ENCODE data around the gene TBL3. TPM values are rescaled to one million over a fixed set of nuclear protein-coding genes. Genes with fewer than 3 reads are reported as not detected.
A peak's percentile ranks its signal among the peaks of the same experiment; 100 is the strongest.

TBL3 gene
- total and polyA plus RNA-seq, 9 donors, result 23.9 to 32.9 (median 30.5) TPM

DNA sequence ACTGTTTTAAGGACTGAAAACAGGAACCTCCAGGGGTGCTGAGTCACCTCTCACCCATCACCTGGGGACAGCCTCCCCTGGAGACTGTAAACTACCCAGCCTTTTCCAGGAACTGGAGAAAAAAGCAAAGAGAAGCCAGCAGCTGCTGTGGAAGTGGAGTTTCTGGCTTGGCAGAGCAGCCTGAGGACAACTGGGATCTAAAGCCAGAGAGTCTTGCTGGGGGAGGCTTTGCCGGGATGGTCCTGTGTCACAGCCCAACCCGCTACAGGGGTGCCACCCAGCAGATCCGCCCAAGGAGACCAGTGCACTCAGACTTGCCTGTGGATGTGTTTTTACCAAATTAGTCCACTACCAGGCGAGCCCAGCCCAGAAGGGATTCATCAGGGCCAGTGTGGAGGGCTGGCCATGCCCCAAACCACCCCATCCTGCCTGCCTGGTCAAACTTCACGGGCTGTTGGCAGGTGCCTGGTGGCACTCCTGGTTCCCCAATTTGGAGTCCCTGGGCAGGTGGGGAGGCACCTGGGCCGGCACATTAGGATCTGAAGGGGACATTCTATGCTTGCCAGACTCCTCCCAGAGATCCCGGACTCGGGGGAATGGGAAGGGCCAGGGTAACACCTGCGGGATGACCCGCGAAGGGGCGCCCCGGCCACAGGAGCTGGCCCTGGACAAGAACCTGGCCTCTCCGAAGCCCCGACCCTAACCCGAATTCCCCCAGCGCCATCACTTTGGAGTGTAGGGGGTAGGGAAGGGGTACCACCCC, 29.6 kb upstream of the TBL3 start:
- peak overlapping the region; percentile 78 for H3K27ac ChIP-seq (ENCODE audit: low read length)
- H3K4me1 ChIP-seq (ENCODE audit: control insufficient read depth, insufficient read depth, low read length), result peaks cover 32% of the 10 kb centered on the region
- H3K36me3 ChIP-seq (ENCODE audit: control insufficient read depth, insufficient read depth, low read length), result peaks cover 31% of the 10 kb centered on the region
- DNase-seq, result peak; percentile 42
- WGBS (ENCODE audit: insufficient coverage), result 24% methylated on average over 12 of the region's 17 CpGs
- peak overlapping the region; percentile 93 for H3K4me3 ChIP-seq (ENCODE audit: low read length)
- H3K27me3 ChIP-seq (ENCODE audit: control insufficient read depth, insufficient read depth, low read length), result no peaks in the 10 kb centered on the region
- no peaks in the 10 kb centered on the region for H3K9me3 ChIP-seq (replicated peaks; ENCODE audit: control insufficient read depth, low read depth, low read length)

DNA sequence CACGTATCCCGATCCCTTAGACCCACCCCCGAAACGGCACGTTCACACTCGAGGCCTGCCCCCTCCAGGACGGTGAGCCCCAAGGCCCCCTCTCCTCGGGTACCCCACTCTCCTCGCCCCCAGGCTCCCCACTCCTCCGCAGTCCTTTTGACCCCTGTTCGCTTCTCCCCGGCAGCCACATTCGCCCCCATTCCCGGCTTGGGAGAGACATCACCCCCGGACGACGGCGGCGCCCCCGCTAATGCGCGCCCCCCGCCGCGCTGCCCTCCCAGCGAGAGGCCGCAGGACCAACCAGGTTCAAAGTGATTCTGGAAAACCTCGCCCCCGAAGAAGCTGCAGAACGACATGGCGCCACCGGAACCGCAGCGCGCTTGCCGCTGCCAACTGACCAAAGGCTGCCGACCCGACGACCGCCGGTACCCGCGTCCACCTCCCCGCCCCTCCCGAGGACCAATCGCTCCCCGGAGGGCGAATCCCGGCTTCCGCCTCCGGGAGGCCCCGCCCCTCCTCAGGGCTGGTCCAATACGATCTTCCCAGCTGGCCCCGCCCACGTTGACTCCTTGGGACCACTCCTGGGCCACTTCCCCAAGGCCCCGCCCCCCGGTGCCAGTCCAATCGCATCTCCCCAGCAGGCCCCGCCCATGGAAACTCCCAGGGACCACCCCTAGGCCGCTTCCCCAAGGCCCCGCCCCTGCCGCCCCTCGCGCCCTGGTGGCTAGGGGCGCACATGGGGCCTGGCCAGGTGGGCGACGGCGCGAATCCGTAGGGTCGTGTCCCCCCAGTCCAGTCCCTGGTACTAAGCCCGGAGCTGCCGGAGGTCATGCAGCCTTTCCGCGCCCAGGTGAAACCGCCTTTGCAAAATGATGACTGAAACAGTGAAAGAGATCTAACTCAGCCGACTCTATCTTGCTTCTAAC, 28.8 kb upstream of the TBL3 start, which contains the start of gene MSRB1:
TSS of gene MSRB1 (minus strand) at position 390 of the 917 bp plus-strand sequence. CDS start at position 347, 43 bp downstream.
- peaks cover 36% of the 10 kb centered on the region for H3K4me1 ChIP-seq (ENCODE audit: control insufficient read depth, insufficient read depth, low read length)
- DNase-seq, result peak; percentile 99
- H3K27ac ChIP-seq (ENCODE audit: low read length), result peak within 1 kb of the TSS; percentile 86
- H3K36me3 ChIP-seq (ENCODE audit: control insufficient read depth, insufficient read depth, low read length), result peaks cover 23% of the 10 kb centered on the region
- H3K9me3 ChIP-seq (replicated peaks; ENCODE audit: control insufficient read depth, low read depth, low read length), result no peaks in the 10 kb centered on the region
- H3K4me3 ChIP-seq (ENCODE audit: low read length), result peak within 1 kb of the TSS; percentile 93
- no peaks in the 10 kb centered on the region for H3K27me3 ChIP-seq (ENCODE audit: control insufficient read depth, insufficient read depth, low read length)
- WGBS (ENCODE audit: insufficient coverage), result under 1% methylated on average over 64 of the region's 77 CpGs

DNA sequence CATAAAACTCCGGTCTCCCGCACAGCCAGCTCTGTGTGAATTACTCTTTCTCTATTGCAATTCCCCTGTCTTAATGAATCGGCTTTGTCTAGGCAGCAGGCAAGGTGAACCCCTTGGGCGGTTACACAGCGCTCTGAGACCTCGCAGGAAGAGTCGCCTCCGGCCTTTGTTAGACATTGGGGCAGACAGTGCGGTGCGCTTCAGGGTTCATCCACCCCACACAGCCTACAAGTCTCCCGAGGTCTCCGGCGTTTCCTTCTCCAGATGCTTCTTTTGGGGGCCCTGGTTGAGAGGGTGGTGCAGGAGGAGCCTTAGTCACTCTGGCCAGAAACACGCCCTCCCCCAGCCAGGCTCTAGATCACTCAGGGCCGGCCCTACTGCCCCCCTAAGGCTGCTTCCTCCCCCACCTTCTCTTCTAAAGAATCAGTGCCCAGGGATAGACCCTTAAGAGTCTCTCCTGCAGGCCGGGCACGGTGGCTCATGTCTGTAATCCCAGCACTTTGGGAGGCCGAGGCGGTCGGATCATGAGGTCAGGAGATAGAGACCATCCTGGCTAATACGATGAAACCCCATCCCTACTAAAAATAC, 27.1 kb upstream of the TBL3 start:
- DNase-seq, result no peak
- H3K4me1 ChIP-seq (ENCODE audit: control insufficient read depth, insufficient read depth, low read length), result peaks cover 36% of the 10 kb centered on the region
- no peaks in the 10 kb centered on the region for H3K9me3 ChIP-seq (replicated peaks; ENCODE audit: control insufficient read depth, low read depth, low read length)
- 81% methylated on average over 9 of the region's 21 CpGs for WGBS (ENCODE audit: insufficient coverage)
- no peak overlapping the region for H3K27ac ChIP-seq (ENCODE audit: low read length)
- H3K36me3 ChIP-seq (ENCODE audit: control insufficient read depth, insufficient read depth, low read length), result peaks cover 9% of the 10 kb centered on the region
- H3K4me3 ChIP-seq (ENCODE audit: low read length), result no peak overlapping the region
- H3K27me3 ChIP-seq (ENCODE audit: control insufficient read depth, insufficient read depth, low read length), result no peaks in the 10 kb centered on the region

- H3K27ac ChIP-seq (ENCODE audit: low read length), result no peak overlapping the region
- no peak for DNase-seq
- no peak overlapping the region for H3K4me3 ChIP-seq (ENCODE audit: low read length)
- peaks cover 3% of the 10 kb centered on the region for H3K36me3 ChIP-seq (ENCODE audit: control insufficient read depth, insufficient read depth, low read length)
- no peaks in the 10 kb centered on the region for H3K27me3 ChIP-seq (ENCODE audit: control insufficient read depth, insufficient read depth, low read length)
- 74% methylated on average over 9 of the region's 19 CpGs for WGBS (ENCODE audit: insufficient coverage)
- H3K4me1 ChIP-seq (ENCODE audit: control insufficient read depth, insufficient read depth, low read length), result peaks cover 38% of the 10 kb centered on the region
- H3K9me3 ChIP-seq (replicated peaks; ENCODE audit: control insufficient read depth, low read depth, low read length), result no peaks in the 10 kb centered on the region
Measured at GRCh38 chr16:1945559-1946391, 26.1 kb upstream of the TBL3 start.

DNA sequence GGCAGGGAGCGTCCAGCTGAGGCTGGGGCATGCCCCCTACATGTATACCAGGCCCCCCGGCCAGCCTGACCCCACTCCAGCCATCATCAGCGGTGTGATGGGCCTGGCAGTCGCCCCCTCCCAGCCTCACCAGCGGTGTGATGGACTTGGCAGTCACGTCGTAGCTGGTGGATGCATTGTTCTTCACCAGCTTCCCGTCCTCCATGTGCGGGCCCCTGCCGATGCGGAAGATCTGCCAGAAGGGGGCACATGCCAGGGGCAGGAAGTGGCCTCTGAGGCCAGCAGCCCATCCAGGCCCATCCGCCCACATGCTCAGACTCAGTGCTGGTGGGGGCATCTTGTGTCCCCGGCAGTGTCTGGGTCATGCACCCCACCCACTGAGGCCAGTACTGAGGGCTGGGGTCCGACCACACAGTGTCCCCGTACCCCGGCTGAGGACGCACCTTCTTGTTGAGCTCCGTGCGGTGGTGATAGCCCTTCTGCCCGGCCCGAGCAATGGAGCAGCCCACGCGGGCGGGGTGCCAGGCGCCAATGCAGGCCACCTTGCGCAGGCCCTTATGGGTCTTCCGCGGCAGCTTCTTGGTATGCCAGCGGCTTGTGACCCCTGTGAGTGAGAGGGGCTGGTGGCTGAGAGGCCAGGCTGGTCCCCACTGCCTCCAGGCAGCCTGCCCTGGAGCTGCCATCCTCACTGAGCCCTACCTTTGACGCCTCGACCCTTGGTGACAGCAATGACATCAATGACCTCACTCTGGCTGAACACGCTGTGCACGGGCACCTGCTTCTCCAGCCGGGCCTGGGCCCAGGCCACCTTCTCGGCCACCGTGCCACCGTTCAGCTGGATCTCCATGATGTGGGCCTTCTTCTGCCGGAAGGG, 25.1 kb upstream of the TBL3 start:
- Histone ChIP-seq H3K4me3 (ENCODE audit: low read length) (no peak overlapping the region), H3K9me3 (replicated peaks; ENCODE audit: control insufficient read depth, low read depth, low read length) (no peaks in the 10 kb centered on the region), H3K27ac (ENCODE audit: low read length) (no peak overlapping the region), H3K4me1 (ENCODE audit: control insufficient read depth, insufficient read depth, low read length) (peaks cover 35% of the 10 kb centered on the region), H3K27me3 (ENCODE audit: control insufficient read depth, insufficient read depth, low read length) (no peaks in the 10 kb centered on the region), H3K36me3 (ENCODE audit: control insufficient read depth, insufficient read depth, low read length) (no peaks in the 10 kb centered on the region)
- DNase-seq, result no peak
- WGBS (ENCODE audit: insufficient coverage), result 83% methylated on average over 33 of the region's 38 CpGs

DNA sequence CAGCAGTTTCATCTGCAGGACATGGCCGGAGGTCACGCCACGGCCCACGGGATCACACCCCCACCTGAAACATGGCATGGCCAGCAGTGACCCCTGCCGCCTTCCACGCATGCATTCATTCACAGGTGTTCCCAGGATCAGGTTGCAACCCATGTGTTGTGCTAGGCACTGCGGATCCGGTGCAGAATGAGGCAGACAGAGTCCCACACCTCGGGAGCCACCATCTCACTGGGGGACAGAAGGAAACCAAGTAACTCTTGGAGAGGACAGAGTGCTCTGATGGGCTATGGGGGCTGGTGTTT, 24.5 kb upstream of the TBL3 start:
- Histone ChIP-seq H3K36me3 (ENCODE audit: control insufficient read depth, insufficient read depth, low read length) (no peaks in the 10 kb centered on the region), H3K27me3 (ENCODE audit: control insufficient read depth, insufficient read depth, low read length) (no peaks in the 10 kb centered on the region), H3K27ac (ENCODE audit: low read length) (no peak overlapping the region), H3K4me3 (ENCODE audit: low read length) (no peak overlapping the region), H3K4me1 (ENCODE audit: control insufficient read depth, insufficient read depth, low read length) (peaks cover 30% of the 10 kb centered on the region), H3K9me3 (replicated peaks; ENCODE audit: control insufficient read depth, low read depth, low read length) (no peaks in the 10 kb centered on the region)
- 79% methylated on average over 7 of the region's 9 CpGs for WGBS (ENCODE audit: insufficient coverage)
- no peak for DNase-seq

- DNase-seq, result no peak
- Histone ChIP-seq H3K4me1 (ENCODE audit: control insufficient read depth, insufficient read depth, low read length) (peaks cover 38% of the 10 kb centered on the region), H3K4me3 (ENCODE audit: low read length) (no peak overlapping the region), H3K9me3 (replicated peaks; ENCODE audit: control insufficient read depth, low read depth, low read length) (no peaks in the 10 kb centered on the region), H3K27ac (ENCODE audit: low read length) (no peak overlapping the region), H3K27me3 (ENCODE audit: control insufficient read depth, insufficient read depth, low read length) (no peaks in the 10 kb centered on the region), H3K36me3 (ENCODE audit: control insufficient read depth, insufficient read depth, low read length) (no peaks in the 10 kb centered on the region)
- WGBS (ENCODE audit: insufficient coverage), result 94% methylated on average over 7 of the region's 11 CpGs
Measured at GRCh38 chr16:1949507-1949906, 22.3 kb upstream of the TBL3 start.

- peak; percentile 50 for DNase-seq
- no peaks in the 10 kb centered on the region for H3K9me3 ChIP-seq (replicated peaks; ENCODE audit: control insufficient read depth, low read depth, low read length)
- WGBS (ENCODE audit: insufficient coverage), result 64% methylated on average over 6 of the region's 7 CpGs
- no peaks in the 10 kb centered on the region for H3K27me3 ChIP-seq (ENCODE audit: control insufficient read depth, insufficient read depth, low read length)
- H3K27ac ChIP-seq (ENCODE audit: low read length), result peak overlapping the region; percentile 56
- H3K36me3 ChIP-seq (ENCODE audit: control insufficient read depth, insufficient read depth, low read length), result no peaks in the 10 kb centered on the region
- H3K4me1 ChIP-seq (ENCODE audit: control insufficient read depth, insufficient read depth, low read length), result peaks cover 43% of the 10 kb centered on the region
- no peak overlapping the region for H3K4me3 ChIP-seq (ENCODE audit: low read length)
Measured at GRCh38 chr16:1950047-1950446, 21.8 kb upstream of the TBL3 start.

DNA sequence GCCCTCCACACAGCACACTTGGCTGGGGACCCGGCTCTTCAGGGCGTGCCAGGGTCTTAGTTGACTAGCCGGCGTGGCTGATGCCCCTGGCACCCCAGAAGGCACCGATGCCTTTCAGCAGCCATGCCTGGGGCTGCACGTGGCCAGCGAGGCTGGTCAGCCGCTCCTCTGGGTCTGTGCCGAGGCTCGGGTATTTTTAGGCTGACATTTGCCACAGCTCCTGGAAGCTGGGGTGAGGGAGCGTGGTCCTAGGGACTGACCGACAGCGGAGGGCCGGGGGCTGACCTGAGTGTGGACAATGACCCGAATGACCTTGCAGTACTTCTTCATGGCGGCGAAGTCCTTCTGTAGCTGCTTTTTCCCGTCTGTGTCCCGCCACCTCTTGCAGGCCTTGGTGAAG, 21.3 kb upstream of the TBL3 start:
- Histone ChIP-seq H3K4me3 (ENCODE audit: low read length) (no peak overlapping the region), H3K9me3 (replicated peaks; ENCODE audit: control insufficient read depth, low read depth, low read length) (no peaks in the 10 kb centered on the region), H3K27me3 (ENCODE audit: control insufficient read depth, insufficient read depth, low read length) (no peaks in the 10 kb centered on the region), H3K27ac (ENCODE audit: low read length) (peak overlapping the region; percentile 56), H3K36me3 (ENCODE audit: control insufficient read depth, insufficient read depth, low read length) (no peaks in the 10 kb centered on the region), H3K4me1 (ENCODE audit: control insufficient read depth, insufficient read depth, low read length) (peaks cover 43% of the 10 kb centered on the region)
- 82% methylated on average over 19 of the region's 19 CpGs for WGBS (ENCODE audit: insufficient coverage)
- DNase-seq, result no peak

Data from muscle of leg (tissue), 11 donors.